Neural cell (in vitro differentiated cells): ENCODE measurements around the gene NPHP4.

Experiments
- POLR2AphosphoS5 ChIP-seq: IDR thresholded peaks from 2 replicates; pipeline ENCODE4 v1.6.1; 2012
- RAD21 ChIP-seq: fragments of 450-650 bp; conservative IDR thresholded peaks from 2 replicates; pipeline ENCODE4 v1.6.1; 2014; ENCODE audit warnings: antibody characterized with exemption, mild to moderate bottlenecking, moderate library complexity
- SMC3 ChIP-seq: fragments of 450-650 bp; conservative IDR thresholded peaks from 2 replicates; pipeline ENCODE4 v1.6.1; 2014; ENCODE audit warnings: antibody characterized with exemption, mild to moderate bottlenecking, moderate library complexity; ENCODE audit not compliant: poor library complexity
- TF ChIP-seq, protein P1 (sequence below): fragments of 450-650 bp; IDR thresholded peaks from 2 replicates; pipeline ENCODE4 v1.5.1; 2014; ENCODE audit warnings: antibody characterized with exemption, mild to moderate bottlenecking, moderate library complexity; ENCODE audit not compliant: poor library complexity, severe bottlenecking

- TF ChIP-seq, protein P1, sequence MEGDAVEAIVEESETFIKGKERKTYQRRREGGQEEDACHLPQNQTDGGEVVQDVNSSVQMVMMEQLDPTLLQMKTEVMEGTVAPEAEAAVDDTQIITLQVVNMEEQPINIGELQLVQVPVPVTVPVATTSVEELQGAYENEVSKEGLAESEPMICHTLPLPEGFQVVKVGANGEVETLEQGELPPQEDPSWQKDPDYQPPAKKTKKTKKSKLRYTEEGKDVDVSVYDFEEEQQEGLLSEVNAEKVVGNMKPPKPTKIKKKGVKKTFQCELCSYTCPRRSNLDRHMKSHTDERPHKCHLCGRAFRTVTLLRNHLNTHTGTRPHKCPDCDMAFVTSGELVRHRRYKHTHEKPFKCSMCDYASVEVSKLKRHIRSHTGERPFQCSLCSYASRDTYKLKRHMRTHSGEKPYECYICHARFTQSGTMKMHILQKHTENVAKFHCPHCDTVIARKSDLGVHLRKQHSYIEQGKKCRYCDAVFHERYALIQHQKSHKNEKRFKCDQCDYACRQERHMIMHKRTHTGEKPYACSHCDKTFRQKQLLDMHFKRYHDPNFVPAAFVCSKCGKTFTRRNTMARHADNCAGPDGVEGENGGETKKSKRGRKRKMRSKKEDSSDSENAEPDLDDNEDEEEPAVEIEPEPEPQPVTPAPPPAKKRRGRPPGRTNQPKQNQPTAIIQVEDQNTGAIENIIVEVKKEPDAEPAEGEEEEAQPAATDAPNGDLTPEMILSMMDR: no peak
- TF ChIP-seq RAD21: no peak
- TF ChIP-seq POLR2AphosphoS5: no peak
- TF ChIP-seq SMC3: no peak
Measured at GRCh38 chr1:5844442-5844841, 147.8 kb downstream of the NPHP4 start.
